ENCODE measurements around the gene CHST7.

- TF ChIP-seq CTCF (IDR thresholded peaks at IDR 0.05; ENCODE audit: borderline replicate concordance, extremely low read depth, low read length, poor library complexity, severe bottlenecking) (no peak), EZH2 (IDR thresholded peaks at IDR 0.05; ENCODE audit: borderline replicate concordance, low read depth, low read length, severe bottlenecking) (no peak)
These were observed 54.3 kb downstream of the CHST7 start for GRCh38 chrX:46627711-46628419.

All from DND-41 (cell line).